GM12872 (cell line): ENCODE results near the gene S100A5.

Source experiments
- TF ChIP-seq, protein P1 (sequence below): IDR thresholded peaks from 3 replicates; pipeline ENCODE4 v1.5.1; 2011; ENCODE audit warnings: low read depth, mild to moderate bottlenecking, low read length, moderate library complexity; ENCODE audit not compliant: insufficient read depth

S100A5 gene

DNA sequence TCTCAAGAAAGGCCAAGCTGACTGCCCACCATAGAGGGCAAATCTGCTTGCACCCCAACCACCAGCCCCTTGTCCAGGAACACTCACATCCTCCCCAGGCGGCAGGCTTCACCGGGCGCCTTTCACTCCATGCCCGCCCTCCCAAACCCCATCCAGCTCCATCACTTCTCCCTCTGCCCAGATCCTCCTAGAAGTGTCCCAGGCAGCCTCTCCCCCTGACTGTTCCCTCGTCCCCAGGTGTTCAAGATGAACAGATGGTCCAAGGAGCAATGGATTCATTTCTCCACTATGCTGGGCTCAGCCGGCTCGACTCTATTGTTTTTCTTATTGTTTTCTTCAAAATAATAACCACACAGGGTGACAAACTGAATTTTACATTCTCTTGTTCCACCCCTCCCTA lies 27.1 kb downstream of the S100A5 start:
- TF ChIP-seq, protein P1, sequence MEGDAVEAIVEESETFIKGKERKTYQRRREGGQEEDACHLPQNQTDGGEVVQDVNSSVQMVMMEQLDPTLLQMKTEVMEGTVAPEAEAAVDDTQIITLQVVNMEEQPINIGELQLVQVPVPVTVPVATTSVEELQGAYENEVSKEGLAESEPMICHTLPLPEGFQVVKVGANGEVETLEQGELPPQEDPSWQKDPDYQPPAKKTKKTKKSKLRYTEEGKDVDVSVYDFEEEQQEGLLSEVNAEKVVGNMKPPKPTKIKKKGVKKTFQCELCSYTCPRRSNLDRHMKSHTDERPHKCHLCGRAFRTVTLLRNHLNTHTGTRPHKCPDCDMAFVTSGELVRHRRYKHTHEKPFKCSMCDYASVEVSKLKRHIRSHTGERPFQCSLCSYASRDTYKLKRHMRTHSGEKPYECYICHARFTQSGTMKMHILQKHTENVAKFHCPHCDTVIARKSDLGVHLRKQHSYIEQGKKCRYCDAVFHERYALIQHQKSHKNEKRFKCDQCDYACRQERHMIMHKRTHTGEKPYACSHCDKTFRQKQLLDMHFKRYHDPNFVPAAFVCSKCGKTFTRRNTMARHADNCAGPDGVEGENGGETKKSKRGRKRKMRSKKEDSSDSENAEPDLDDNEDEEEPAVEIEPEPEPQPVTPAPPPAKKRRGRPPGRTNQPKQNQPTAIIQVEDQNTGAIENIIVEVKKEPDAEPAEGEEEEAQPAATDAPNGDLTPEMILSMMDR, result no peak

DNA sequence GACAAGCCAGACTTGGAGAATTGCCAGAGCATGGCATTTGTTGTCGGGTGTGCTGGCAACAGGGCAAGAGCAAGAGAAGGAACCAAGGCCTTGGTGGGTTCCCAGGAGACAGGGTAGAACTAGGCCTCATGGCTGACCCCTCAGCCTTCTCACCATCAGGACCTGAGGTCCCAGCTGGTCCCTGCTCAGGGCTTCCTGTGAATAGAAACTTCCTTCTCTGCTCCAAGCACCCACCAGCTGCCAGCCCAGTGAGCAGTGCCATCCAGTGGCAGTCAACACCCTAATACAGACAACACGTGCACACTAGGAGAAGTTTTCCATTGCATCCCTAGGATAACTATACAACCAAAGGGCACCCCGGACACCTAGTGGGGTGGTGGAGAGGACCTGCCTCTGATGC lies 27.7 kb downstream of the S100A5 start:
- TF ChIP-seq, protein P1, result no peak

DNA sequence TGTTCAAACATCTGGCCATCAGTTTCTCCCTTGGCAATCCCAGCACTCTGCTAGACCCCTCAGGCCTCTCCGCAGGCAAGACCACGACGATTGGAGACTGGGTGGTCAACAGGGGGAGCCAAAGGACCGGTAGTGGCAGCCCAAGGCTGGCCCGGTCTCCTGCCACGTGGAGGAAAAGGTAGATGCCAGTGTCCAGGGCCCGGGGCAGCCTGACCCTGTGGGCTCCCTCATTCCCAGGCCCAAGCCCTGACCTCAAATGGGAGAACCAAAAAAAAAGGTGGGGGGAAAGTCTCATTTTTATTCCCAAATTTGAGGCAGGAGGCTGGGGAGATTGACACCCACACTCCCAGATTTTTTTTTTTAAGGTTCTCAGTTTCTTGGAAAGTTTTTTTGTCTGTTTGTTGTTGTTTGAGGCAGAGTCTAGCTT lies 29.7 kb downstream of the S100A5 start:
- TF ChIP-seq, protein P1, result peak; percentile 92

DNA sequence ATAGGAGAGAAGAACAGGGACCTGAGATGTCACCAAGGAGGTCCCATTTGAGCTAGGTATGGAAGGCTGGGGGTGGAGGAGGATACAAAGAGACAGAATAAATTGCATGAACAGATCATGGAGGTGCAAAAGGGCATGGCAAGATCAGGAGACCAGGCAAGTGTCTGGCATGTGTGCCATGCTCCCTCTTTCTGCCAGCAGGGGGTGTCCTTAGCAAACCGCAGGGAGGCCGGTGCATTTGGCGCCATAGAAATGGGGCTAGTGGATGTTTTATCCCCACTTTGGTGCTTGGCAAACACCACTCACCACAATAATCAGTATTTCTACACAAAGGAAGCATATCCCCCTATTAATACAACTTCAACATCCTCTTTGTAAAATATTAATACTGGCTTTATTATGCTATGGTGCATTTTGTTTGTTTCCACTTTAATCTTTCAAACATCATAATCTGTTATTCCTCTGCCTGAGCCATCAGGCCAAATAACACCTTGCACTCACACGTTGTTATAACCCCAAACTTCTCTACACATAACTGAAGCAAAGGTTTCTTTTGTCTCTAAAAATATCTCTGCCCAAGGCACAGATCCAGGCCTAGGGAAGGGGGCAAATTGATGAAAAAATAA lies 30.9 kb downstream of the S100A5 start:
- TF ChIP-seq, protein P1, result peak; percentile 93

DNA sequence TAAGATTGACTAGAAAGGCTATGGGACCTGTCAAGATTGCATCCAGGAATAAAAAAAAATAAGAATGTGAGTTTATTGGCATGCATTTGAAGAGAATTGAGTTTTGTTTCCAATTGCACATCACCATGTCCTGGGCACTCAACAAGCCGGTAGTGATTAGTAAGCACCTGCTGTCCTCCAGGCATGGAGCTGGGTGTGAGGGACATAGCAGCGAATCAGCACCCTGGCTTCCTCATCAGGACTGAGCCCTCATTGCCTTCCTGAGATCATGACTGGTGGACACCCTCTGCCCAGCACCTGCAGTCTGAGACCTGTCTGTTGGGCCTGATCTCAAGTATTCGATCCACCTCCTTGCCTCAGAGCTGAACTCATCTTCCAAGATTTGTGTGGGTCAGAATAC lies 31.7 kb downstream of the S100A5 start:
- TF ChIP-seq, protein P1, result peak; percentile 15; the same call in 1 of the 3 replicates

DNA sequence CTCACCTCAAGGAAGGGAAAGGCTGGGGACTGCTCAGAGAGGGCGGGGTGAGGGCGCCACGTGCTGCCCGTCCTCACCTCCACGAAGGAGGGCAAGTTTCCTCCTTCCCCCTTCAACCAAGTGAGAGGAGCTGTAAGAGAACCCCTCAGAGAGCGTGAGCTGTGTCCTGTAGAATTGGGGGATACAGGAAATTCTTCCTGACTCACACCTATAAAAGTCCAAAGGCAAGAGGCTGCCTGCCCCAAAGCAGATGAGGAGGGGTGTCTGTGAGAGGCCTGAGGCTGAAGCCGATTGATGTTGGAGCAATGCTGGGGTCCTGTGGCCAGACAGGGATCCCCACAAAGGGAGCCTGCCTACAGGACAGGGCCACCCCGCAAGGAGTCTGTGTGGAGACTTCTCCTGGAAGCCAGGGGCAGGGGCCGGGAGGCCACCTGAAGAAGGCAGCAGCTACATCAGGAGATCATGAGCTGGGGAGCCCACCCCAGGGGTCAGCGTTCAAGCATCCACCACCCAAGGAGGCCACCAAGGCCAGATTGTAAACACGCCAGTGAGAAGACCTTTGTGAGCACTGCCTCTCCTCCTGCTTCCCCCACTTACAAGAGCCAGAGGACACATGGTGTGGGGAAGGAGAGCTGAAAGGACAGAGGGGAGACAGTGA lies 32.7 kb downstream of the S100A5 start:
- TF ChIP-seq, protein P1, result no peak

DNA sequence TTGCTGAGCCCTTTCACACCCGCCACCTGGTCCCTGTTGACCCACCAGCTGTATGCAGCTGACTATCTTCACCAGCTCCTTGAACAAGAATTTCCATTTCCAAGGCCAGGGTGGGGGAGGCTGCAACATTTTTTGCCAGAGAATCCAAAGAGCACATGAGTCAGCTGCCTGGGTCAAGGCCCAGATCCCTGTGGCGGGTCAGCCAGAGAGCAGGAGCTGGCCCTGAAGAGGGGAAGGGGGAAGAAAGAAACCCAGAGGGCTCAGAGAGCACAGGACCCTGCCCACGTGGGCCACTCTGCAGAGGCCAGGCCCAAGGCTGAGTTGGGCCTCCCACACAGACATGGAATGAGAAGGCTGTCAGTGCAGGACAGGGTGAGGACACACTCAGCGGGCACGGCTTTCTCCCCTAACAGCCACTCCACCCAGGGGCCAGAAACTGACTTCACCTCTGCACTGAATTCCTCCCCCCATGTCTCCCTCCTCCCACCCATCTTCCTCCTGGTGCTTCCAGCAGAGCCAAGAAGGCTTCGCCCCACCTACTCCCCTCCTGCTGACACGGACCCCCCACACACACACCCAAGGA lies 33.8 kb downstream of the S100A5 start:
- TF ChIP-seq, protein P1, result no peak
